Aorta (tissue), 5 donors: ENCODE measurements around the gene KCNK15. TPM values are rescaled to one million over a fixed set of nuclear protein-coding genes. Genes with fewer than 3 reads are reported as not detected.

Experiments used
- ATAC-seq: fragments of 200-7000 bp; cut with Tn5 transposase; one replicate; pipeline ENCODE4 v1.9.1; 2022; ENCODE audit warnings: moderate library complexity; ENCODE audit not compliant: low FRiP score
- DNase-seq, 2 donors: peaks; one replicate each; pipeline ENCODE4 v3.0.0-alpha.2; 2020
- H3K27ac ChIP-seq, 2 donors: one replicate each; pipeline ENCODE4 v1.5.1; 2013; ENCODE audit warnings: low read length in 2 of 2, mild to moderate bottlenecking in 2 of 2, moderate library complexity in 2 of 2, control low read depth in 1 of 2, inconsistent platforms in 1 of 2, low read depth in 1 of 2
- H3K27me3 ChIP-seq, 2 donors: one replicate each; pipeline ENCODE4 v1.6.1; 2013; ENCODE audit warnings: control low read depth in 1 of 2, low read length in 1 of 2, mild to moderate bottlenecking in 1 of 2, moderate library complexity in 1 of 2; ENCODE audit not compliant: insufficient read depth in 2 of 2, control insufficient read depth in 1 of 2
- H3K36me3 ChIP-seq, 2 donors: one replicate each; pipeline ENCODE4 v1.6.1; 2013; ENCODE audit warnings: control low read depth in 1 of 2, low read length in 1 of 2, mild to moderate bottlenecking in 1 of 2; ENCODE audit not compliant: insufficient read depth in 2 of 2, control insufficient read depth in 1 of 2
- H3K4me1 ChIP-seq, 2 donors: one replicate each; pipeline ENCODE4 v1.6.1; 2013; ENCODE audit warnings: low read length in 2 of 2, control low read depth in 1 of 2, mild to moderate bottlenecking in 1 of 2, moderate library complexity in 1 of 2; ENCODE audit not compliant: insufficient read depth in 2 of 2, control insufficient read depth in 1 of 2
- H3K4me3 ChIP-seq, 2 donors: one replicate each; pipeline ENCODE4 v1.5.1; 2013; ENCODE audit warnings: low read length in 2 of 2, control low read depth in 1 of 2, mild to moderate bottlenecking in 1 of 2
- H3K9me3 ChIP-seq: one replicate; pipeline ENCODE4 v1.6.1; 2013; ENCODE audit warnings: mild to moderate bottlenecking, low read length; ENCODE audit not compliant: control insufficient read depth
- WGBS, 2 donors: extraction: QIAGEN DNeasy Blood & Tissue Kit; methylation state at CpG; one replicate each; pipeline ENCODE4 v1.1.7; 2013; 5-methylcytosine and 5-hydroxymethylcytosine counted together
- intact Hi-C, 2 donors: fragments of 100-400 bp; cut with DNase I; formaldehyde crosslinking; loops; one replicate each; pipeline versions ENCODE4 v1.14.2 to v1.15.0; 2022
- polyA plus RNA-seq, 2 donors: library from polyadenylated mRNA; stranded (reverse); fragments of 200-250 nt; gene quantifications; one replicate each; pipeline ENCODE4 v1.2.3, GENCODE V29; 2013
- total RNA-seq, 2 donors: library from RNA; stranded (reverse); fragmentation: NEBNext Ultra II Directional; extraction: Animal tissue kit (Norgen Biotek cat#: 25700); gene quantifications; one replicate each; pipeline ENCODE4 v1.2.1, GENCODE V29; 2021
- donor health status: healthy with polysubstance abuse.
- donor health status: Bipolar disorder and iron deficiency.
- donor health status: DM: no; HTN: no; CAD: no.
- donor health status: DM: no; HTN: no; CAD: no.
- donor health status: DM: yes; HTN: yes; CAD: no.

Gene KCNK15
- total and polyA plus RNA-seq, 4 donors, result 2.3 to 16.1 (median 5.9) TPM

DNA sequence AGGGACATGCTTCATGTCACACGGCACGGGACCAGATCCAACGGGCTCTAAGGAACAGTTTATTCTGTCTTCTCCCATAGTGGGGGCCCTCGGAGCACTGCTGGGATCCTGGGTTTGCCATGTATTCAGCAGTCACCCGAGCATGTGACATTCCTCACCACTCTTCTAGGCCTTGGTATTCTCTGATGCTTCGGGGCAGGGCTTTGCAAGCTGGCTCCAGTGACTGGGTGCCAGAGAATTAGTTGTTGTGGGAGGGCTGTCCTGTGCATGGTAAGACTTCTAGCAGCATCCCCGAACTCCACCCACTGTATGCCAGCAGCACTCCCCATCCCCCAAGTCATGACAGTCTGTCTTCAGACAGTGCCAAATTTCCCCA is 25.1 kb upstream of the KCNK15 start:
- intact Hi-C loops, result no loop called here
- ATAC-seq, result peak; percentile 46
- Histone ChIP-seq H3K4me1 (peaks cover 3 to 7% of the 10 kb centered on the region in 2 donors), H3K27ac (peak overlapping the region; percentile 69 to 82), H3K27me3 (no peaks in the 10 kb centered on the region), H3K4me3 (no peak overlapping the region), H3K36me3 (peaks cover 0 to 1% of the 10 kb centered on the region in 2 donors), H3K9me3 (no peaks in the 10 kb centered on the region)
- peak; percentile 68 to 74 for DNase-seq
- 39 to 46% methylated on average over 7 of the region's 7 CpGs for WGBS, 2 donors

DNA sequence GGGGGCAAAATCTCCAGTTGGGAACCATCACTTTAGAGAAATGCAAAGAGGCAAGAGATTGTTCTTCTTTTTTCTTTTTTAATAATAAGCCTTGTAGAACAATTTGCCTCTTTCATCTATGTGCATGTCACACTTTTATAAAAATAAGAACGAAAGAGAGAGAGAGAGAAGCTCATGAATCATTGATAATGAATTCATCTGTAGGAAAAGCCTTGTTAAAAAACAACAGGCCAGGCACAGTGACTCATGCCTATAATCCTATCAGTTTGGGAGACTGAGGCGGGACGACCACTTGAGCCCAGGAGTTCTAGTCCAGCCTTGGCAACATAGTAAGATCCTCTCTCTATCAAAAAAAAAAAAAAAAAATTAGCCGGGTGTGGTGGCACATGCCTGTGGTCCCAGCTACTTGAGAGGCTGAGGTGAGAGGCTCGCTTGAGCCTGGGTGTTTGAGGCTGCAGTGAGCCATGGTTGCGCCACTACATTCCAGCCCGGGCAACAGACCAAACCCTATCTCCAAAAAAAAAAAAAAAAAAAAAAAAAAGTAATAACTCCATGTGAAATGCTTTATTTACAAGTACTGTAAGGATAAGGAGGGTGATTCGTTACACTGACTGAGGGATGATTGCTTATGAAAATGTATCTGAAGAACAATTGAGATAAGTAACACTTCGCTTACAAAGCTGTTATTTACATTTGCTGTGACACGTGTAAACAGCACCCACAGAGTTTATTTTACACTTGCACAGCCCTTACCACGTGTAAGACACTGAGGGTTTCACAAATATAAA is 24.5 kb upstream of the KCNK15 start:
- peak overlapping the region; percentile 69 to 82 for H3K27ac ChIP-seq
- intact Hi-C loops, result no loop called here
- no peaks in the 10 kb centered on the region for H3K9me3 ChIP-seq
- no peaks in the 10 kb centered on the region for H3K27me3 ChIP-seq
- DNase-seq (peak in 1 of 2 donors; percentile 82), ATAC-seq (peak; percentile 74)
- peaks cover 0 to 1% of the 10 kb centered on the region in 2 donors for H3K36me3 ChIP-seq
- WGBS, 2 donors, result 26 to 29% methylated on average over 10 to 11 of the region's 11 CpGs
- no peak overlapping the region for H3K4me3 ChIP-seq
- peaks cover 3 to 7% of the 10 kb centered on the region in 2 donors for H3K4me1 ChIP-seq

DNA sequence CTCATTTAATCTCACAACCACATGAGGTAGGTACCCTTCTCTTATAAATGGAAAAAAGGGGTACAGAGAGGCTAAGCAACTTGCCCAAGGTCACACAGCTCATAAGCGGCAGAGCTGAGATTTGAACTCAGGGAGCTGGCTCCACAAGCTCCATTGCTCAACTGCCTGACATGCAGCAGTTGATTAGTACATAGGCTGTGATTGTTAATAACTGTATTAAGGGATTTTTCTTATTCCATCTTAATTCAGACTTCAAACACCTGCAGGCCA is 23.9 kb upstream of the KCNK15 start:
- intact Hi-C loops, result no loop called here
- Histone ChIP-seq H3K4me1 (peaks cover 3 to 7% of the 10 kb centered on the region in 2 donors), H3K4me3 (no peak overlapping the region), H3K27me3 (no peaks in the 10 kb centered on the region), H3K27ac (peak overlapping the region in 1 of 2 donors; percentile 58), H3K9me3 (no peaks in the 10 kb centered on the region), H3K36me3 (peaks cover 0 to 1% of the 10 kb centered on the region in 2 donors)
- no peak for DNase-seq
- WGBS, 2 donors, result 96 to 100% methylated on average over 1 of the region's 1 CpG
- ATAC-seq, result no peak

DNA sequence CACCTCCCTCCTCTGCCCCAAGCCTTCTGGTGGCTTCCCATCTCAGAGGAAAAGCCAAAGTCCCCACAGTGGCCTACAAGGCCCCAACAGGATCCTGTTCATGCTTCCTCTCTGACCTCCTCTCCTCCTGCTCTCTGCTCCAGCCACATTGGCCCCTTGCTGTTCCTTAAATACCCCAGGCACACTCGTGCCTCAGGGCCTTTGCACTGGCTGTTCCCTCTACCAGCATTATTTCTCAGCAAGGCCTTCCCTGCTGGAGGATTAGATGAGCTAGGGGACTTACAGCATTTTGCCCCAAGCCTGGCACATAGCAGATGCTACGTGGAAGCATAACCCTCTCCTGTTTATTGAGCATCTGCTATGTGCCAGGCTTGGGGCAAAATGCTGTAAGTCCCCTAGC is 22.7 kb upstream of the KCNK15 start:
- 87 to 97% methylated on average over 2 of the region's 2 CpGs for WGBS, 2 donors
- Histone ChIP-seq H3K36me3 (peaks cover 0 to 1% of the 10 kb centered on the region in 2 donors), H3K27ac (no peak overlapping the region), H3K9me3 (no peaks in the 10 kb centered on the region), H3K4me1 (peaks cover 0 to 7% of the 10 kb centered on the region in 2 donors), H3K4me3 (no peak overlapping the region), H3K27me3 (no peaks in the 10 kb centered on the region)
- DNase-seq, result peak in 1 of 2 donors; percentile 40
- ATAC-seq, result no peak
- intact Hi-C loops, result no loop called here

DNA sequence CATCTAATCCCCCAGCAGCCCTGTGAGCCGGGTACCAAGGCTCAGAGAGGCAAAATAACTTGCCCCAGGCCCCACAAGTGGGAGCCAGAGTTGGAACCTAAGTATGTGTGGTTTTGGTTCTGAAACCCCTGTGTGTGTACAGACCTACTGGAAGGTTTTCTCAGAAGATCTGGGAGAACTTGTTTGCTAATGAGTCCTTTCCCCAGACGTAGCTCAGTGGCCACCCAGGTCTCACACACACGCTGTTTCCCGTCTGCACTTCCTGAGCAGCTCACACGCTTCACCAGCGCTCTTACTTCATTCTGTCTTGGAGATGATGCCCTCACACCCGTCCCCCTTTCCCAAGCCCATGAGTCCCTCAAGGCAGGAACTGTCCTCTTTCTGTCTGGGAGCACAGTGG is 22.3 kb upstream of the KCNK15 start:
- DNase-seq, result peak in 1 of 2 donors; percentile 20
- no peaks in the 10 kb centered on the region for H3K27me3 ChIP-seq
- no peak overlapping the region for H3K27ac ChIP-seq
- WGBS, 2 donors, result 79 to 81% methylated on average over 7 of the region's 7 CpGs
- H3K4me3 ChIP-seq, result no peak overlapping the region
- intact Hi-C loops, result no loop called here
- ATAC-seq, result no peak
- H3K36me3 ChIP-seq, result peaks cover 0 to 1% of the 10 kb centered on the region in 2 donors
- no peaks in the 10 kb centered on the region for H3K9me3 ChIP-seq
- peaks cover 0 to 7% of the 10 kb centered on the region in 2 donors for H3K4me1 ChIP-seq

DNA sequence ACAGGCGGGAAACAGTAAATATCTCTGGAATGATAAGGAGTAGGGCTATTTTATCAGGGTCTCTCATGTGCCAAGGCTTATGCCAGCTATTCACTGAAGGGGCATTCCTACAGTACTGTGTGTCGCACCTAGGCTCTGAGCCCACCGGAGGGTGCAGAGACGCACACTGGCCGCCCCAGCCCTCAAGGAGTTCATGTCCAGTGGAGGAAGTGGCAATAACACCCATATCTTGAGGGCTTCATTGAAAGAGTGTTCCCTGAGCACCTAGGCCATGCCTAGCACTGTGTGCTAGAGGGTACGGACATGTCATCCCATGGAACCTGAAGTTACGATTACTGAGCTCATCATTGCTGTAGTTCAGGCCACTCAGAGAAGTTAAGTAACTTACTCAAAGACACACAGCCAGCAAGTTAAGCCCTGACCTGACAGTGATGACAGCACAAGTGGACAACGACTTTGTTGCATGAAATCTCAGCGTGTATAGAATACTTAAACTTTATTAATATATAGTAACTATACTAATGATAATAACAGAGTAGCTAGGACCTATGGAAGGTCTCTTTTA is 21.8 kb upstream of the KCNK15 start:
- Histone ChIP-seq H3K27me3 (no peaks in the 10 kb centered on the region), H3K36me3 (peaks cover 0 to 1% of the 10 kb centered on the region in 2 donors), H3K4me1 (peaks cover 0 to 7% of the 10 kb centered on the region in 2 donors), H3K4me3 (no peak overlapping the region), H3K9me3 (no peaks in the 10 kb centered on the region), H3K27ac (no peak overlapping the region)
- intact Hi-C loops, result no loop called here
- peak in 1 of 2 donors; percentile 28 for DNase-seq
- 89 to 91% methylated on average over 9 of the region's 9 CpGs for WGBS, 2 donors
- no peak for ATAC-seq

DNA sequence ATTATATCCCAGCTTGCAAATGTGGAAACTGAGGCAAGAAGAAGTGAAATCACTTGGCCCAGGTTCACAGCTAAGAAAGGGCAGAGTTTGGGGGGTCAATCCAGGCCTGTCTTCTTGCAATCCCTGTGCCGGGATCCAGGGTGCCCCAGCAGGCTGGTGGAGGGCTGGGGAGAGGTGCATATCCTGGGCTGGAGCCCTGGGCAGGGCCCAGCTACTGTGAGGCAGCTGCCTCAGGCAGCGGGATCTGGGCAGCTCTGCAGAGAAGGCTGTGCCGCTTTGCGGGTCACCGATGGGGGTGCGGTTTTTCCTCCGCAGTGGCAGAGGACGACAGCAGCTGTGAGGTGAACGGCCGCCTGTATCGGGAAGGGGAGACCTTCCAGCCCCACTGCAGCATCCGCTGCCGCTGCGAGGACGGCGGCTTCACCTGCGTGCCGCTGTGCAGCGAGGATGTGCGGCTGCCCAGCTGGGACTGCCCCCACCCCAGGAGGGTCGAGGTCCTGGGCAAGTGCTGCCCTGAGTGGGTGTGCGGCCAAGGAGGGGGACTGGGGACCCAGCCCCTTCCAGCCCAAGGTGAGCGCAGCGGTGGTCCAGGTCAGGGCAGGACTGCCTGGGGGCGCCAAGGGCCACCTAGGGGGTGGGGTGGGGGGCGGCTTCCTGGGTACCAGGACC is 21.1 kb upstream of the KCNK15 start:
- ATAC-seq (no peak), DNase-seq (peak in 1 of 2 donors; percentile 72)
- 76 to 79% methylated on average over 26 of the region's 26 CpGs for WGBS, 2 donors
- H3K27me3 ChIP-seq, result no peaks in the 10 kb centered on the region
- H3K9me3 ChIP-seq, result no peaks in the 10 kb centered on the region
- H3K4me3 ChIP-seq, result no peak overlapping the region
- intact Hi-C loops, result no loop called here
- peaks cover 0 to 7% of the 10 kb centered on the region in 2 donors for H3K4me1 ChIP-seq
- H3K27ac ChIP-seq, result no peak overlapping the region
- H3K36me3 ChIP-seq, result peaks cover 0 to 1% of the 10 kb centered on the region in 2 donors

DNA sequence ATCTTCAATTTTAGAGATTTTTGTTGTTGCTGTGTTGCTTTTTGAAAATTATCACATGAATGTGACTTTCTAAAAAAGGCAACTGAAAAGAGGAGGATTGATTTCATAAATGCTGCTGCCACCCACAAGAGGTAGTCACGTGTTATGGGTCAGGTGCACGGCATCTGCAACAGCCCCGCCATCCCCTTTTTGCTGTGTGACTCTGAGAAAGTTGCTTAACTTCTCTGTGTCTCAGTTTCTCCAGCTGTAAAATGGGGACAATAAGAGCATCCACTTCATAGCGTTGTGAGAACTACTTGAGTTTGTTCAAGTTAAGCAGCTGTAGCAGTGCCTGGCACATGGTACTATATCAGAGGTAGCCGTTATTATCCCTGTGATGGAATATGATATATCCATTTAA is 19.8 kb upstream of the KCNK15 start:
- DNase-seq, result peak in 1 of 2 donors; percentile 17
- H3K4me1 ChIP-seq, result peaks cover 0 to 4% of the 10 kb centered on the region in 2 donors
- ATAC-seq, result no peak
- H3K4me3 ChIP-seq, result no peak overlapping the region
- H3K27ac ChIP-seq, result no peak overlapping the region
- H3K9me3 ChIP-seq, result no peaks in the 10 kb centered on the region
- H3K36me3 ChIP-seq, result peaks cover 0 to 1% of the 10 kb centered on the region in 2 donors
- H3K27me3 ChIP-seq, result no peaks in the 10 kb centered on the region
- intact Hi-C loops, result no loop called here
- WGBS, 2 donors, result 74 to 95% methylated on average over 5 of the region's 5 CpGs
